HEK293T (cell line): Measurements from ENCODE around the gene SPTA1.

Source experiments
- FOXK2 ChIP-seq: fragments of 450-650 bp; IDR thresholded peaks from 2 replicates; pipeline ENCODE4 v1.6.1; 2016; ENCODE audit warnings: mild to moderate bottlenecking
- HDGF ChIP-seq: fragments of 450-650 bp; IDR thresholded peaks from 2 replicates; pipeline ENCODE4 v1.6.1; 2017; ENCODE audit warnings: antibody characterized with exemption, borderline replicate concordance
- SUZ12 ChIP-seq: fragments of 450-650 bp; IDR thresholded peaks from 2 replicates; pipeline ENCODE4 v1.6.1; 2016; ENCODE audit warnings: mild to moderate bottlenecking
- TARDBP ChIP-seq: fragments of 450-650 bp; IDR thresholded peaks from 2 replicates; pipeline ENCODE4 v1.6.1; 2016
- TF ChIP-seq, protein P1 (sequence below): fragments of 450-650 bp; IDR thresholded peaks from 2 replicates; pipeline ENCODE4 v1.6.1; 2016

DNA sequence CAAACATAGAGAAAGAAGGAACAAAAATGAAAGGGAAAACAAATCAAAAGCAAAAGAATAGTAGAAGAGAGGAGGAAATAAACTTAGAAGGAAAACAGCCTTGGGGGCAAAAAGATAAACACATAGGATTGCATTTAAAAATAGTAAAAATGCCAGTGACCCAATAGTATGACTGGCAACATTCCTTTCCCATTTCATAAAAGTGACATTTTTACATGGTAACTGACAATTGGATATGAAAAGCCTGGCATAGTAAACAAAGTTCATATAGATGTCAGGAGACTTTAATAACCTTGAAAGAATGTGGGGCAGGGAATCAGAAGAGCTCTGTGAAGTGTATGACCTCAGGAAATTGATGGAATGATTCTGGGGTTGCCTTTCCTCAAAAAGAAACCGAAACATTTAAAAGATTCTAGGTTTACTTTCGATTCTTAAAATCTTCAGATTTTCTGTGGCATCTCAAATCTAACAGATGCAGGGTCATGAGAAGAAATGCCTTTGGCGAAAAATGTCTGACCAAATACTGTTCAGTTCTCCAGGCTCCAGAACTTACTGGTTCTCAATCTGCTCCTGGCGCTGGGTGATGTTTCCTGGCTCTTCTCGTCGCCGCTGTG is 33.7 kb downstream of the SPTA1 start:
- TF ChIP-seq FOXK2 (no peak), SUZ12 (no peak), HDGF (no peak), TARDBP (no peak)
- TF ChIP-seq, protein P1, sequence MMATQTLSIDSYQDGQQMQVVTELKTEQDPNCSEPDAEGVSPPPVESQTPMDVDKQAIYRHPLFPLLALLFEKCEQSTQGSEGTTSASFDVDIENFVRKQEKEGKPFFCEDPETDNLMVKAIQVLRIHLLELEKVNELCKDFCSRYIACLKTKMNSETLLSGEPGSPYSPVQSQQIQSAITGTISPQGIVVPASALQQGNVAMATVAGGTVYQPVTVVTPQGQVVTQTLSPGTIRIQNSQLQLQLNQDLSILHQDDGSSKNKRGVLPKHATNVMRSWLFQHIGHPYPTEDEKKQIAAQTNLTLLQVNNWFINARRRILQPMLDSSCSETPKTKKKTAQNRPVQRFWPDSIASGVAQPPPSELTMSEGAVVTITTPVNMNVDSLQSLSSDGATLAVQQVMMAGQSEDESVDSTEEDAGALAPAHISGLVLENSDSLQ = no peak
